Uterus (tissue), 4 donors: ENCODE measurements around the gene SLC22A24. TPM values are rescaled to one million over a fixed set of nuclear protein-coding genes. Genes with fewer than 3 reads are reported as not detected.

Experiments used
- DNase-seq, 2 donors: peaks; one replicate each; pipeline ENCODE4 v3.0.0-alpha.2; 2019 to 2020
- H3K27ac ChIP-seq, 2 donors: fragments of 200-600 bp; sonication (generic); 1 replicate in 1 of 2; 2 replicates in 1 of 2; pipeline ENCODE4 v1.5.1; 2016 to 2018
- H3K27me3 ChIP-seq, 2 donors: fragments of 200-600 bp; sonication (generic); one replicate each; pipeline ENCODE4 v1.5.1; 2018 to 2019; ENCODE audit warnings: control low read depth in 1 of 2
- H3K36me3 ChIP-seq, 2 donors: fragments of 200-600 bp; sonication (generic); one replicate each; pipeline ENCODE4 v1.5.1; 2019; ENCODE audit warnings: control low read depth in 1 of 2
- H3K4me1 ChIP-seq, 2 donors: fragments of 200-600 bp; sonication (generic); one replicate each; pipeline ENCODE4 v1.5.1; 2018 to 2019; ENCODE audit warnings: control low read depth in 1 of 2
- H3K4me3 ChIP-seq, 2 donors: fragments of 200-600 bp; sonication (generic); 1 replicate in 1 of 2; 2 replicates in 1 of 2; pipeline ENCODE4 v1.5.1; 2018 to 2019; ENCODE audit warnings: mild to moderate bottlenecking in 1 of 2
- H3K9me3 ChIP-seq, 2 donors: fragments of 200-600 bp; sonication (generic); one replicate each; pipeline ENCODE4 v1.5.1; 2019; ENCODE audit warnings: control low read depth in 1 of 2
- POLR2A ChIP-seq, 2 donors: fragments of 450-650 bp; IDR thresholded peaks; one replicate each; pipeline ENCODE4 v1.6.1; 2016; ENCODE audit warnings: antibody characterized with exemption in 2 of 2, mild to moderate bottlenecking in 1 of 2, moderate library complexity in 1 of 2
- intact Hi-C: fragments of 100-400 bp; cut with DNase I; formaldehyde crosslinking; loops from one replicate; pipeline ENCODE4 v1.15.1; 2023; ENCODE audit warnings: low total_unique reads
- total RNA-seq, 4 donors: library from RNA; depleted of rRNA in 3 of 4; stranded (reverse); fragments of >200 nt in 3 of 4; gene quantifications; one replicate each; pipeline versions ENCODE4 v1.1.0 to v1.2.4, GENCODE V29; 2014 to 2023
- TF ChIP-seq, protein P1 (sequence below), 4 experiments: fragments of 200-600 bp in 2 of 4; fragments of 450-650 bp in 2 of 4; sonication (generic) in 2 of 4; IDR thresholded peaks; one replicate each; pipeline ENCODE4 v1.5.1; 2016 to 2019; ENCODE audit warnings: antibody characterized with exemption in 4 of 4, mild to moderate bottlenecking in 2 of 4, moderate library complexity in 1 of 4
- donor health status: DM: yes; HTN: yes; CAD: no.

Gene SLC22A24
- total RNA-seq, 4 donors from 2014 or later: not detected

DNA sequence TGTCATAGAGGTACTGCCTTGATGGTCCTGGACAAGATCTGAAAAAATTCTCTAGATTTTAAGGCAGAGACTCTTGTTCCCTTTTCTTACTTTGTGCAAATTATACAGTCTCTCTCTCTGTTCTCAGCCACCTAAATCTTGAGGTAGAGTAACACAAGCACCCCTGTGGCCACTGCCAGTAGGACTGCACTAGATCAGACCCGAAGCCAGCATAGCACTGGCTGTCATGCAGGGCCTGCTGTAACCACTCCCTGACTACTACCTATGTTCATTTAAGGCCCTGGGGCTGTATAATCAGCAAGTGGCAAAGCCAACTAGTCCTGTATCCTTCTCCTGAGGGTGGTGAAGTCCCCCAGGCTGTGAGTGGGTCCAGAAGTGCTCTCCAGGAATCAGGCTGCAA lies 11.8 kb upstream of the SLC22A24 start:
- Histone ChIP-seq H3K27me3 (no peaks in the 10 kb centered on the region), H3K4me1 (no peaks in the 10 kb centered on the region), H3K9me3 (no peaks in the 10 kb centered on the region), H3K36me3 (no peaks in the 10 kb centered on the region), H3K4me3 (no peak overlapping the region), H3K27ac (no peak overlapping the region)
- intact Hi-C loops: no loop called here
- TF ChIP-seq, protein P1, sequence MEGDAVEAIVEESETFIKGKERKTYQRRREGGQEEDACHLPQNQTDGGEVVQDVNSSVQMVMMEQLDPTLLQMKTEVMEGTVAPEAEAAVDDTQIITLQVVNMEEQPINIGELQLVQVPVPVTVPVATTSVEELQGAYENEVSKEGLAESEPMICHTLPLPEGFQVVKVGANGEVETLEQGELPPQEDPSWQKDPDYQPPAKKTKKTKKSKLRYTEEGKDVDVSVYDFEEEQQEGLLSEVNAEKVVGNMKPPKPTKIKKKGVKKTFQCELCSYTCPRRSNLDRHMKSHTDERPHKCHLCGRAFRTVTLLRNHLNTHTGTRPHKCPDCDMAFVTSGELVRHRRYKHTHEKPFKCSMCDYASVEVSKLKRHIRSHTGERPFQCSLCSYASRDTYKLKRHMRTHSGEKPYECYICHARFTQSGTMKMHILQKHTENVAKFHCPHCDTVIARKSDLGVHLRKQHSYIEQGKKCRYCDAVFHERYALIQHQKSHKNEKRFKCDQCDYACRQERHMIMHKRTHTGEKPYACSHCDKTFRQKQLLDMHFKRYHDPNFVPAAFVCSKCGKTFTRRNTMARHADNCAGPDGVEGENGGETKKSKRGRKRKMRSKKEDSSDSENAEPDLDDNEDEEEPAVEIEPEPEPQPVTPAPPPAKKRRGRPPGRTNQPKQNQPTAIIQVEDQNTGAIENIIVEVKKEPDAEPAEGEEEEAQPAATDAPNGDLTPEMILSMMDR (IDR thresholded peaks at IDR 0.05): no peak
- TF ChIP-seq POLR2A (IDR thresholded peaks at IDR 0.05): no peak
- no peak for DNase-seq

DNA sequence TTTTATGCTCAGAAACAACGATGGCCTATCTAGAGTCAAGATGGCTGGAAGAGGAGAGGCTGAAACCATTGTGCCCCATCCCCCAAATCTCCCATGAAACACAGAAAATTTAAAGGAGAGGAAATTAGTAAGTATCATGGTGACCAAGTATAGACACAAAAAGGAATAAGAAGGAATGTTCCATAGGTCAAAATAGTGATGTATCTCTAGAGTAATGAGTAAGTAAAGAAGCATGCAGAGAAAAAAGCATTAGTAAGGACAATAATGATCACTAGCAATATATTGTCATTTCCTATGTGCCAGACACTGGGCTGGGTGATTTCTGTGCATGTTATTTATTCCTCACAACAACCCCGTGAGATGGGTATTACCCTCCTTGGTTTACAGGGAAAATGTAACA lies 2.6 kb upstream of the SLC22A24 start:
- no peak overlapping the region for H3K27ac ChIP-seq
- H3K9me3 ChIP-seq: no peaks in the 10 kb centered on the region
- DNase-seq: no peak
- intact Hi-C loops: no loop called here
- H3K4me3 ChIP-seq: no peak overlapping the region
- no peaks in the 10 kb centered on the region for H3K27me3 ChIP-seq
- no peaks in the 10 kb centered on the region for H3K4me1 ChIP-seq
- no peaks in the 10 kb centered on the region for H3K36me3 ChIP-seq
- no peak for TF ChIP-seq POLR2A (IDR thresholded peaks at IDR 0.05)
- TF ChIP-seq, protein P1 (IDR thresholded peaks at IDR 0.05): no peak

- intact Hi-C loops: no loop called here
- H3K4me3 ChIP-seq: no peak overlapping the region
- H3K9me3 ChIP-seq: no peaks in the 10 kb centered on the region
- H3K36me3 ChIP-seq: no peaks in the 10 kb centered on the region
- no peak for DNase-seq
- H3K4me1 ChIP-seq: no peaks in the 10 kb centered on the region
- no peaks in the 10 kb centered on the region for H3K27me3 ChIP-seq
- TF ChIP-seq, protein P1 (IDR thresholded peaks at IDR 0.05): no peak
- TF ChIP-seq POLR2A (IDR thresholded peaks at IDR 0.05): no peak
- no peak overlapping the region for H3K27ac ChIP-seq
Observed at GRCh38 chr11:63142459-63142858, 1.6 kb downstream of the SLC22A24 start.

- intact Hi-C loops: no loop called here
- no peaks in the 10 kb centered on the region for H3K9me3 ChIP-seq
- no peak overlapping the region for H3K4me3 ChIP-seq
- no peak for TF ChIP-seq POLR2A (IDR thresholded peaks at IDR 0.05)
- TF ChIP-seq, protein P1 (IDR thresholded peaks at IDR 0.05): no peak
- no peak for DNase-seq
- H3K4me1 ChIP-seq: no peaks in the 10 kb centered on the region
- no peaks in the 10 kb centered on the region for H3K27me3 ChIP-seq
- H3K27ac ChIP-seq: no peak overlapping the region
- H3K36me3 ChIP-seq: no peaks in the 10 kb centered on the region
Observed at GRCh38 chr11:63132985-63133775, 10.8 kb downstream of the SLC22A24 start.

DNA sequence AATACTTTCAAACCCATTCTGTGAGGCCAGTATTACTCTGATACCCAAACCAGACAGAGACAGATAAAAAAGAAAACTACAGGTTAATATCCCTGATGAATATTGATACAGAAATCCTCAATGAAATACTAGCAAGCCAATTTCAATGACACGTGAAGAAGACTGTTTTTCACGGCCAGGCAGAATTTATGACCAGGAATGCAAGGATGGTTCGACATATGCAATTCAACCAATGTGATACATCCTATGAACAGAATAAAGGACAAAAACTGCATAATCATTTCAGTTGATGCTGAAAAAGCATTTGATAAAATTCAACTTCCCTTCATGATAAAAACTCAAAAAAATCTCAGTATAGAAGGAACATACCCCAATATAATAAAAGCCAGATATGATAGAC lies 44.5 kb downstream of the SLC22A24 start:
- H3K4me3 ChIP-seq: no peak overlapping the region
- intact Hi-C loops: no loop called here
- no peak for DNase-seq
- no peaks in the 10 kb centered on the region for H3K4me1 ChIP-seq
- H3K27ac ChIP-seq: no peak overlapping the region
- no peaks in the 10 kb centered on the region for H3K36me3 ChIP-seq
- TF ChIP-seq, protein P1 (IDR thresholded peaks at IDR 0.05): no peak
- TF ChIP-seq POLR2A (IDR thresholded peaks at IDR 0.05): no peak
- H3K9me3 ChIP-seq: peaks cover 0 to 6% of the 10 kb centered on the region in 2 donors
- H3K27me3 ChIP-seq: no peaks in the 10 kb centered on the region
